C4-2B (cell line): ENCODE data around the gene TBC1D22A.

ENCODE experiments used
- ZFX ChIP-seq: fragments of 450-650 bp; IDR thresholded peaks from 2 replicates; pipeline ENCODE4 v1.6.1; 2017
- TF ChIP-seq, protein P1 (sequence below): fragments of 450-650 bp; conservative IDR thresholded peaks from 2 replicates; pipeline ENCODE4 v1.5.1; 2017; ENCODE audit warnings: mild to moderate bottlenecking

DNA sequence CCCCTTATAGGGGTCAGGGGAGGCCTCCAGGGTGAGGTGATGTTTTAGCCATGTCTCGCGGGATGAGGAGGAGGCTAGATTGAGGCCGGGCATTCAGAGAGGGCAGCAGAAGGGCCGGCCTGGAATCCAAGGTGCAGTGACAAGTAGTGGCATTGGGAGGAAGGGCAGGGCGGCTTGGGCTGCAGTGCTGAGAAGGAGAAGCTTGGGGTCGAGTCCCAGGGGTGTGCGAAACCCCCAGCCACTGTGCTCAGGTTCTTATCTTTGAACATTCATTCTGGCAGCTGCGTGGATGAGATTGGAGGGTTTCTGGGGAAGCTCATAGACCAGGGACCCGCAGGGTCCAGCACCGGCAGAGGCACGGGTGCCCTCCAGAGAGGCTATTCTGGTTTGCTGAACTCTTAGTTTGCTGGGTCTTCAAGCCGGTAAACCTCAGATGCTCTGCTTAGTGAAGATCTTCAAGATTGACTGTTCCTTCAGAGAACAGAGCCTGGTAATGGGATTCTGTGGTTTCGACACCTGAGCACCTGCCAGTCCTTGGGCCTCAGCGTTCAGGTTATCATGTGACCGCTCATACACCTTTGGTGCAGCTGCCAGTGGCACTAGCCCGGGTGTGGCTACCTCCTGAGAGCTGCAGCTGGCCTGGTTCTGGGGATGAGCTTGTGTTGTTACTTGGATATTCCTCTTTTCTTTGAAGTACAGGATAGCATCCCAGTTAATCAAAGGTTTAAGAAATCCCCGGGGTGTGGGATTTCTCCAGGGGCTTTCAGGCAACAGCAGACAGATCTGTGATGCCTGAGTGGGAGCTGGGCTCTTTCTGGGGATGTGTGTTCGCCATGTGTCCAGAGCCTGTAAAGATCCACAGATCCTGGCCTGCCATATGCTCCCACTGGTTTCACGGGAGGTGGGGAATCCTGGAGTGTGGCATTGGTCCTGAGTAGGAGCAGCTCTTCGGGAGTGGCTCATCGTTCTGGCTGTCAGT lies 152.8 kb downstream of the TBC1D22A start:
- TF ChIP-seq, protein P1, sequence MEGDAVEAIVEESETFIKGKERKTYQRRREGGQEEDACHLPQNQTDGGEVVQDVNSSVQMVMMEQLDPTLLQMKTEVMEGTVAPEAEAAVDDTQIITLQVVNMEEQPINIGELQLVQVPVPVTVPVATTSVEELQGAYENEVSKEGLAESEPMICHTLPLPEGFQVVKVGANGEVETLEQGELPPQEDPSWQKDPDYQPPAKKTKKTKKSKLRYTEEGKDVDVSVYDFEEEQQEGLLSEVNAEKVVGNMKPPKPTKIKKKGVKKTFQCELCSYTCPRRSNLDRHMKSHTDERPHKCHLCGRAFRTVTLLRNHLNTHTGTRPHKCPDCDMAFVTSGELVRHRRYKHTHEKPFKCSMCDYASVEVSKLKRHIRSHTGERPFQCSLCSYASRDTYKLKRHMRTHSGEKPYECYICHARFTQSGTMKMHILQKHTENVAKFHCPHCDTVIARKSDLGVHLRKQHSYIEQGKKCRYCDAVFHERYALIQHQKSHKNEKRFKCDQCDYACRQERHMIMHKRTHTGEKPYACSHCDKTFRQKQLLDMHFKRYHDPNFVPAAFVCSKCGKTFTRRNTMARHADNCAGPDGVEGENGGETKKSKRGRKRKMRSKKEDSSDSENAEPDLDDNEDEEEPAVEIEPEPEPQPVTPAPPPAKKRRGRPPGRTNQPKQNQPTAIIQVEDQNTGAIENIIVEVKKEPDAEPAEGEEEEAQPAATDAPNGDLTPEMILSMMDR, result no peak
- TF ChIP-seq ZFX, result no peak
